ENCODE data around the gene PRELID3B.
"Not testable (repeated sequence)": the region's sequence is repeated elsewhere in the genome, so short reads cannot be mapped to it uniquely, and the experiment has no call there.

Gene PRELID3B

DNA sequence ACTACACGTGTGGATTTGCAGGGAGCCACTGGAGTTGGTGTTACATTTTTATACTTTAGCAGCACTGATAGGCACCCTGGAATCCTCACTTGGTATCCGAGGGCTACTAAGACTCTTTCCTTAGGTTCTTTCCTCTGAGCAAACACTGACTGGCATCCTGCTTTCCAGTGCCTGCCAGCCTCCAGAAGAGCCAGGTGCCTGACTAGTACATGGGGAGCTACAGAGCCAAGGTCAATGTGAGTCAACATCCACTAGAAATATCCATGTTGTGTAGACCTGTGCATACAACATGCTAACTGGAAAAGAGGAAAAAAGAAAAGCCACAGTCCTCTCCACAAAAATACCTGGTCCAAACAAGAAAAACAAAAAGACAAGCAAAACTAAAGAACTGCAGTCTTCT, 17.5 kb downstream of the PRELID3B start:
- FAIRE-seq: no peak

DNA sequence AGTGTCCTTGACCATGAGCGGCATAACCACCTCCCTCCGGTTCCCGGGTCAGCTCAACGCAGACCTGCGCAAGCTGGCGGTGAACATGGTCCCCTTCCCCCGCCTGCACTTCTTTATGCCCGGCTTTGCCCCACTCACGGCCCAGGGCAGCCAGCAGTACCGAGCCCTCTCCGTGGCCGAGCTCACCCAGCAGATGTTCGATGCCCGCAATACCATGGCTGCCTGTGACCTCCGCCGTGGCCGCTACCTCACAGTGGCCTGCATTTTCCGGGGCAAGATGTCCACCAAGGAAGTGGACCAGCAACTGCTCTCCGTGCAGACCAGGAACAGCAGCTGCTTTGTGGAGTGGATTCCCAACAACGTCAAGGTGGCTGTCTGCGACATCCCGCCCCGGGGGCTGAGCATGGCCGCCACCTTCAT, 18.5 kb downstream of the PRELID3B start:
- FAIRE-seq: no peak

DNA sequence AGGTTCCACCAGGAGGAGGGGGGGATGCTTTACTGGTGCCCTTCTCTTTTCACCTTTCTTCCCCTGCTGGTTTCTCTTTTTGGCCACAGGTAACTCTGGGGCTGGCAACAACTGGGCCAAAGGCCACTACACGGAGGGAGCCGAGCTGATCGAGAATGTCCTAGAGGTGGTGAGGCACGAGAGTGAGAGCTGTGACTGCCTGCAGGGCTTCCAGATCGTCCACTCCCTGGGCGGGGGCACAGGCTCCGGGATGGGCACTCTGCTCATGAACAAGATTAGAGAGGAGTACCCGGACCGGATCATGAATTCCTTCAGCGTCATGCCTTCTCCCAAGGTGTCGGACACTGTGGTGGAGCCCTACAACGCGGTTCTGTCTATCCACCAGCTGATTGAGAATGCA, 19.0 kb downstream of the PRELID3B start:
- no peak for FAIRE-seq

DNA sequence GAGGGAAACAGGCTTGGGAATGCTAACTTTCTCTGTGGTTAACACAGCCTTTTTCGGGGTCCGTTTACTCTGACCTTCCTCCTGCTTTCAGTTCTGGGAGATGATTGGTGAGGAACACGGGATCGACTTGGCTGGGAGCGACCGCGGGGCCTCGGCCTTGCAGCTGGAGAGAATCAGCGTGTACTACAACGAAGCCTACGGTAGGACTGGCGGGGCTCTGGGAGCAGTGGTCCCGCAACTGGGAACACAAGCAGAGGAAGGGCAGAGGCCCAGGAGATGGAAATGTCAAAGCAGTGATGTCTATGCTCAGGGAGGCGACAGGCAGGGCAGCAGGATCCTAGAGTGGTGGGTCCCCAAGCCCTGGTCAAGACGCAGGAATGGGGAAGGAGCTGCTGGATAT, 19.8 kb downstream of the PRELID3B start:
- no peak for FAIRE-seq

DNA sequence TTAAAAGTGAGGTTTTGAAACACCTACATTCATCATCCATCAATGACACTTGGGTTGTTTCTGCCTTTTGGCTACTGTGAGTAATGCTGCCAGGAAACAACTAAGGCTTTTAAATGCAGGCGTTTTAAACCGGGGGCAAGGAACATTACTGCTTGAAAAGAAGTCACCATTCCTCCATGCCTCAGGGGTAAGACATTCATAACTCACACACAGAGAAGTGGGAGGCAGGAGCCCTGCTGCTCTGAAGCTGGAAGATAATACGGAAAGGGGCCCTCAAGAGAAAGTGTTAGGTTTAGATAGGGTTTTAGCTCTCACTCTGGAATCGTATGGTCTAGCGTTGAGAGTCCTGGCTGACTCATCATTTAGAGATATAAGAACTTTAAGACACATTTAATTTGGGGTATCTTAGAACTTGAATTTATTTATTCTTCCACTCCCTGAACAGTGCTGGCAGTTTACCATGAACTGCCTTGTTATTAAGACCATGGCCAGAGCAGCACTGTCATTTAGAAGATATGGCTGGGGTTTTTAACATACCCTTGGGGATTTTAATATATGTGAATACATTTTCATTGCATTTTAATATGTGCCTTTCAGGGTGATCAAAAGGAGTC, 21.5 kb downstream of the PRELID3B start:
- FAIRE-seq: no peak

DNA sequence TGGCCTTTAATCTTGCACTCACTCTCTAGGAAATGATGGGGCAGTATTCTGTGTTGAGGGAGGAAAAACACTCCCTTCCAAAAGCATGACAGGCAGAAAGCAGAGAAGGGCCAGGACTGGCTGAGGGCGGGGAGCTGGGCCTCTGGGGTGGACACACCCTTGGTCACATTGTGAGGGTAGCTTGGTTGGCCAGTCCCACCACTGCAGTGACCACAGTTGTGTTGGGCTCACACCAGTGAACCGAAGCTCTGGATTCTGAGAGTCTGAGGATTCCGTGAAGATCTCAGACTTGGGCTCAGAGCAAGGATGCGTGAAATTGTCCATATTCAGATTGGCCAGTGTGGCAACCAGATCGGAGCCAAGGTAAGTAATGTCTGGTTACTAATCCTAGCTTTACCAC, 23.4 kb downstream of the PRELID3B start, which contains the start of gene TUBB1:
TSS of gene TUBB1 (plus strand) at position 213 of the 400 bp plus-strand sequence. CDS start at position 307, 94 bp downstream.
- no peak for FAIRE-seq

DNA sequence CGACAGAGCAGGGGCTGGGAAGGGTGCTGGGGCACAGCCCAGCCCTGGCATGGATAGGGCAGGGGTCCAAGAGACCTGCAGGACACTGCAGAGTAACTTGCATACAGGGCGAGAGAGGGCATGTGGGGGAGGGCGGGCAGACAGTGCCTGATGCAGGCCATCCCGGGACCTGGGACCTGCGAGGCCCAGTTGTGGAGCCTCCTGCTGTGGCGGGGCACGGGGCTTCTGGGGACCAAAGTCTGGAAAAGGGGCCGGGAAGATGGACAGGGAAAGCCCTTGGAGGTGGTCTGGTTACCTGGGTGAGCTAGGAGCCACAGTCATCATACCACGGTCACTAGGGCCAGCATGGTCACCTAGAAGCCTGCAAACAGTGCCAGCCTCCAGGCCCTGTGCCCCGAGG, 23.8 kb downstream of the PRELID3B start:
- no peak for FAIRE-seq

DNA sequence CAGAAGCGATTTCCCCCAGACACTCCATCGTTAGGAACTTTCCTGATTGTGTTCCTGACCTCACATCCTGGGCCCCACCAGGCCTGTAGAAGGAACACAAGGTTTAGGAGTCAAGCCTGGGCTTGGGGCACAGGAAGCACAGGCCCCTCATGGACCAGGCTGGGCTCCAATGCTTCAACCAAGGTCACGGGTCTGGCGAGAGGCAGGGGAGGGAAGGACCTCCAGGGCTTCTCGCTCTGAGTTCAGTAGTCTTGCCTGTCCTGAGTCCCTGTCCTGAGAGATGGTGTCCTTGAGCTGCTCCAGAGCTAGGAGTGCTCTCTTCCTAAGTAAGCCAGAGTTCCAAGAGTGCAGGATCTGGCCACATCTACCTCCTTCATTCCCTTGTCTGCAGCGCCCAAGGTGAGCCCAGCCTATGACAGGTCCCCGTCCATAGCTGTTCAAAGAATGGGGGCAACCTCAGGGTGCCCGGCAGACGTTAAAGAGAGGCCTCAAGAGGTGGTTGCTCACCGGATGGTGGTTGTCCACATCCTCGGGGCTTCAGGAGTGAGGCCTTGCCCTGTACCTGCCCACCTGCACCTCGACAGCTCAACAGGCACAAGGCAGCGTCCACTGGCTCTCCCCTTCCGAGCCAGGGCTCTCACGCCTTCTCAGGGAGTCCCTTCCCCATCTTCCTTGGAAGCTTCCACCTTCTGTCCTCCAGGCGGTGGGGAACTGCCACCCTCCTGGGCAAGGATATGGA, 24.9 kb downstream of the PRELID3B start:
- FAIRE-seq: no peak

DNA sequence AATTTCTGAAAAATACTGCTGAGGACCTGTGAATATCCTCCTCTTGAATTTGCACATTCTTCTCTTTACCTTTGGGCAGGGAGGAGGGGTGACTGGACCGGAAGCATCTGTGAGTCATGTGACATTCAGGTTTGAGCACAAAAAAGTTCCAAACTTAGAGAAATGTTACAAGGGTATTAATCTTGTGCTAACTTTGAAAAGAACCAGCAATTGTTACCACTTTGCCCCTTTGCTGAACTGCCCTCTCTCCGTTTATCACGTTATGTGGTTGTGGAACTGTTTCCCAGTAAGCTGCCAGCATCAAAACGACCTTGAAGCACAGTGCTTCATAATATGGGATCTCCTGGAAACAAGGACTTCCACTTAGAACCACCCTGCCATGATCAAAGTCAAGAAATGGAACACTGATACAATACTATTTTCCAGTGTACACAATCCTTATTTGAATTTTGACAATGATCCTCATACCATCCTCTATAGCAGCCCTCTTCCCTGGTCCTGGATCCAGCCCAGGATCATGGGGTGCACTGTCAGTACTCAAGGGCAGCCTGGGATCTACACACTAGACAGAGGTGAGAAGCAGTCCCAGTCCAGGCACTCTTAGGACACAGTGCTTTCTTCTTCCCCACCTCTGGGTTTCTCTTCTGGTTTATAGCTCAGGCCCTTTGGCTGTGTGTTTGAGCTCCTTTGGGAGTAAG, 25.6 kb downstream of the PRELID3B start:
- FAIRE-seq: no peak

DNA sequence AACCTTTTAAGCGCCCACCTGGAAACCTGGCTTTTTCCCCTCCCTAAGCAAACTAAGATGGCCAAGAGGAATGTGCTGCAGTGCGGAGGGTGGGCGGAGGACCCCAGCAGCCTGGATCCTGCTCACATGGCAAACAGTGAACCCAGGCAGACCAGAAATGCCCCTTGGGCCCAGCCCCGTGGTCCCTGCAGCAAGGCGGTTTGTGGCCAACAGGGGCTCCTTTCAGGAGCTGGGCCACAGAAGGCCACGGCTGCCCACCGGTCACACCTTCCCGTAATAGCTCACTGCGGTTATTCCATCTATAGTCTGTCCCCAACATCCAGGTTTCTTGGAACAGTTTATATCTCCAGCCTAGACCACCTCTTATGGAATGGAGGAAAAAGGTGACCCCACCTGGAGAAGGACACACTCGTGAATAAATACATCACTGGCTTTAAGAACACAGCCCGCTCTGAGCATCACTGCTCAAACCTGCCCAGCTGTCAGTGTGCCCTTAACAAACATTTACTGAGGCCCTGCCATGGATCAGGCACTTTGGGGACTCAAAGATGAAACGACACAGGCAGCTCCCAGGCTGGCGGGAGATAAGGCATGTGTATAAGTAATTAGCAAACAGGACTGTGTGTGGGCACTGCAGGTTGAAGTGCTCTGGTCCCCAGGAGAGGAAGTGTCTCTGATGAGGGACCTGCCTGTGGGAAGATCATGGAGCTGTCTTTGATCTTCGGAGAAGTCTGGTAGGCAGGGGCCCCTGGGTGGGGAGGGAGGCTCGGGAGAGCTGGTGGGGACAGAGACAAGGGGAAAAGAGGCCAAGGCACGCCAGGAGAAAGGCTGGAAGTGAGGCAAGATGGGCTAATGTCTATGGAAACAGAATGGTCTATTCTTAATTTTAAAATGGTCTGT, 26.5 kb downstream of the PRELID3B start:
- FAIRE-seq: no peak

DNA sequence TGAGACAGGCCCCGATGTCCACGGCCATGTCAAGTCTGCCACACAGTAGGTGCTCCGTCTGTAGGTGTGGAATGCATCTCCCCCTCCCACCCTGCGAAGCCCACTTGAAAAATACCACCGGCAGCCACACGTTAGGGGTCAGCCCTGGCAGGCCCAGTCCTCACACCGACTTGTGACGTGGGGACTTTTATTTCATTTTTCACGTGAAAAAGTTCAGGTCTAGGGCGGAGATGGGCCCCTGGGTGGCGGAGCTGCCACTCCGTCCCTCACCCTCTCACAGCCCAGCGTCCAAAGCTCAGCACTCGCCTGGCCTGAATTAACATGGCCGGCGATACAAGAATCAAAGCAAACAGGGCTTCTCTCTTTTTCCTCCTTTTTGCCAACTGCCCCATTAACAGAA, 27.2 kb downstream of the PRELID3B start:
- no peak for FAIRE-seq

DNA sequence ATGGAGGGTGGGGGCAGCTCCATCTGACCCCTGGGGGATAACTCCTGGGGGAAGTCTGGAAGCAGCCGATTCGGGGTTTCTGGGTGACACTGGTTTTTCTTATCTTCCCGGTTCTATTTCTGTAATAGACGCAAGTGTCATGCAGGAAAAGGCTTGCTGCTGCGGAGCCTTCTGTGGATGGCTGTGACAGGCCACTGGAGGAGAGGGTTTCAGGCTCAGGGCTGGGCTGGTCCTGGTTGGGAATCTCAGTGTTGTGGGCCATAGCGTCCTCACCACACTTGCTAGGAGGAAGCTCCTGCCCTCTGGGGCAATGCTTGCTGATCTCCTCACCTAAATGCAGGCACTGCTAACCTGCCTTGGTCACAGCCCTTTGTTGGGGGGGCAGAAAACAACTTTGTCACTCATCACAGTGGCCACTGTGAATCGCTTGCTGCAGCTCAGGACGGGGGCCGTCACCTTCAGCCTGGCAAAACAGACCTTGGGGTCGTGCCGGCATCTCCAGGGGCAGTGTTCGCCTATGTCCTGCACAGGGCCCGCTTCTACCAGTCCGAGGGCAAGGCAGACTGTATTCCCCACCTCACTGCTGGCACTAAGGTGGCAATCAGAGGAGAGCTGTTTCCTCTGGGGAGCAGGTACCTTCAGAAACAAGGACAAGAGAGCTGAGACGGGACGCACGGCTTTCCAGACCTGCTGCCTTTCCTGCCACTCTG, 27.8 kb downstream of the PRELID3B start:
- no peak for FAIRE-seq

DNA sequence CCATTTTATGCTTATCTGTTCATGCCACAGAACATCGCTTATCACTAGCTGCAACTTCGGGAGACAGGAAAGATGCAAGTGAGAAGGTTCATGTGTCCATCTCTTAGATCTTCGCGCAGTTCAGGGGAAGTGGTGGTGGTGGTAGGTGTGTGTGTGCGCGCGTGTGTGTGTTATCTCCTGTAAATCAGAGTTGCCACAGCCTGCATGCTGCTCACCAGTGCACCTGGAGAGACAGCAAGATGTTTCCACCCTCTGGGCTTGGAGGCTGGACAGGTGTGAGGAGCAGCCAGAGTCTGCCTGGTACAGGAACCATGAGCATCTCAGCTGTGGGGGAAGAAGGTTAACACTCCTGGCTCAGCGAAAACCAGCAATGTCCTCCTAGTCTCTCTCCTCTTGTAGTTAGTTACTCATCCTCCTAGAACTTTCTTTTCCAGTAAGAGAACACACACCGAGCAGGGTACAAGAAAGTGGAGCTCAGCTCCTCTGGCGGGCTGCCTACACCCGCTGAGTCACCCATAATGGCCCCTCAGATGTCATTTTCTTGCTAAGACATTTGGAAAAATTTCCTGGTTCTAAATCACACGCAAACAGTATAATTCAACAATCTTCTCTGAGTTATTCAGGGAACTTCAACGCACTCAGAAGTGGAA, 28.5 kb downstream of the PRELID3B start:
- FAIRE-seq: no peak

DNA sequence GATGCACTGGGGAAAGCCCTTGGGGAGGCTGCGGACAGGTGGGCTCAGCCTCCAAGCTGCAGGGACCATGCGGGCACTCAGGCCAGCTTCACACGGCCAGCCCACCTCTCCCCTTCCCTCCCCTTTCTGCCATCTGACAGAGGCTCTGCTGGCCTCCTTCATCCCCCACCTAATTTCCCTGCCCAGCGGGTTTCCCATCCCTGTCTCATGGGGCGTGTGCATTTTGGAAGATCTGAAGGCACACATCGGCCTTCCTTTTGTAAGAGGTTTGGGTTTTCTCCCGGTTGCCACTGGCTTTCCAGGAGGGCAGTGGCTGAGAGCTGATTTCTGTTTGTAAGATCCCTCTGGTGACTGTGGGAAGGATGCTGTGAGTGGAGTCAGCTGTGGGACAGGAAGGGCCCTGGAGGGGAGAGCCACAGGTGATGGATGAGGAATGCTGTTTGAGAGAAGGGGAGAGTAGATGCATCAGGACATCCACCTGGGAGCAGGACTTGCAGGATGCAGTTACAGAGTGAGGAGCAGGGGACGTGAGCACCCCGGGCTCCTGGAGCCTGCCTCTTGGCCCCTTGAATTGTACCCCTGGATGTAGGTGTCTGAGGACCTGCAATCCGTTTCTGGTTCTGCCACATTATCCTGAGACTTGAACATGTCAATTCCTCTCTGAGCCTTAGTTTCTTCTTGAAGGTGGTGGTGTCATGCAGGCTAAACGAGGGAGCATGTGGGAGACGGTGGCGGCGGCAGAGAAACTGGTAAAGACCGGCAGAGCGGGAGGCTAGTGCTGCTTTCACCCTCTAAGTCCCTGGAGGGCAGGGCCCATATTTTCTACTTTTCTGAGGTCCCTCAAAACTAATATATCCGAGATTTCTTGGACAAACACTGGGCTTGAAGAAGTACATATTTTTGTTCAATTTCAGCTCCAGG, 29.3 kb downstream of the PRELID3B start:
- FAIRE-seq: no peak

DNA sequence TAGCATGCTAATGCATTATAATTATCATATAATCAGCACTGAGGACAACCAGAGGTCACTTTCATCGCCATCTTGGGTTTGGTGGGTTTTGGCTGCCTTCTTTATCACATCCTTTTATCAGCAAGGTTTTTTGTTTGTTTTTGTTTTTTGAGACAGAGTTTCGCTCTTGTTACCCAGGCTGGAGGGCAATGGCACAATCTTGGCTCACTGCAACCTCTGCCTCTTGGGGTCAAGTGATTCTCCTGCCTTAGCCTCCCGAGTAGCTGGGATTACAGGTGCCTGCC, 30.8 kb downstream of the PRELID3B start:
- FAIRE-seq: not testable (repeated sequence)

DNA sequence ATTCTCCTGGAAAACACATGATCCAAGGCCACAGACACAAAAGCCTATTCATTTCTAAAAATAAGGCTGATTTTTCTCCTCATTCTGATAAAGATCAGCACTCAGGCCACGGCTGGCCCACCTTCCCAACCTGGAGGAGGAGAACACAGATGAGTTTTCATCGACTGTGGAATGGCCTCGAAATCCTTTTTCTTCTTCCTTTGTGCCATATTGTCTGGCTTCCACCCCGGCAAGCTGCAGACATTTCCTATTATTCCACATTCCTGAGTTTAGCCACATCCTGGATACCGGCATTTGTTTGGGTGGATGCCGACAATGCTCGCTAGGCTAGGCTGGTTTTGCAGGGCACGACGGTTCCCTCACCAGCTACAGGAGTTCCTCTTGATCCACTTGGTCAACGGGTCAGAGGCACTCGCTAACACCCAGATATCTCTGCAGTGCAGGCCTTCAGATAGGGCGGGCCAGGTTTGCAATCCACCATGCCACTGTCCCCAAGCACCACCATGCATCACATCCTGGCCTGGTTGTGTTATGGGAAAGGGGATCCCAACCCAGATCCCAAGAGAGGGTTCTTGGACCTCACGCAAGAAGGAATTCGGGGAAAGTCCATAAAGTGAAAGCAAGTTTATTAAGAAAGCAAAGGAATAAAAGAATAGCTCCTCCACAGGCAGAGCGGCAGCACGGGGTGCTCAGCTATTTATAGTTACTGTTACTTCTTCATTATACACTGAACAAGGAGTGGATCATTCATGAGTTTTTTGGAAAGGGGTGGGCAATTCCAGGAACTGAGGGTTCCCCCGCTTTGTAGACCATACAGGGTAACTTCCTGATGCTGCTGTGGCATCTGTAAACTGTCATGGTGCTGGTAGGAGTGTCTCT, 31.4 kb downstream of the PRELID3B start:
- FAIRE-seq: no peak

DNA sequence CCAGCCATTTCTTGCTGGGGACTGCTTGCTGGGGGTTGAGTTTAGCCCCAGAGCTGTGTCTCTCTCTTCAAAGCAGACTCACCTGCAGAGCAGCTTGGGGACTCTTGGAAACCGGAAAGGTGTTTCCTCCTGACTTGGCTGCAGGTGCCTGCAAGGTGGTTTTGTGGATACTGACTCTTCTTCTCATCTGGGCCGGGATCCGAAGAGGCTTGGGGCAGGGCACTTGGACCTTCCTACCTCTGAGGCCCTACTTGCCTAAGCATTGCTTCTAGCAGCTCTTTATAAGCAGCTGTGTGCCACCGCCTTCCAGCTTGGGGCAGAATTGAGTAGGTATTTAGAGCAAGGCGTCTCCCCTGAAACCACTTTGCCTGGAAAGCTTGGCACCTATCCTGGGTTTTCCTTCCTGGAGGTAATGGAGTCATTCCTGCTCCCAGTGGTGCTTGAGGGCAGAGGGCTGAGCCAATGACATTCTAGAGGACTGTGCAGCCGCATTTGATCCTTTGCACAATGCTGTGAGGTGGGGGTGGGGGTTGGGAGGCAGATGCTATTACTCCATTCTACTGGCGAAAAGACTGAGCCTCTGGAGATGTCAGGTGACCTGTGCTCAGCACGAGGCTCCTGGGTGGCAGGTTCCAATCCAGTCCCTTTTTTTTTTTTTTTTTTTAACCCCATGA, 32.1 kb downstream of the PRELID3B start:
- FAIRE-seq: no peak

DNA sequence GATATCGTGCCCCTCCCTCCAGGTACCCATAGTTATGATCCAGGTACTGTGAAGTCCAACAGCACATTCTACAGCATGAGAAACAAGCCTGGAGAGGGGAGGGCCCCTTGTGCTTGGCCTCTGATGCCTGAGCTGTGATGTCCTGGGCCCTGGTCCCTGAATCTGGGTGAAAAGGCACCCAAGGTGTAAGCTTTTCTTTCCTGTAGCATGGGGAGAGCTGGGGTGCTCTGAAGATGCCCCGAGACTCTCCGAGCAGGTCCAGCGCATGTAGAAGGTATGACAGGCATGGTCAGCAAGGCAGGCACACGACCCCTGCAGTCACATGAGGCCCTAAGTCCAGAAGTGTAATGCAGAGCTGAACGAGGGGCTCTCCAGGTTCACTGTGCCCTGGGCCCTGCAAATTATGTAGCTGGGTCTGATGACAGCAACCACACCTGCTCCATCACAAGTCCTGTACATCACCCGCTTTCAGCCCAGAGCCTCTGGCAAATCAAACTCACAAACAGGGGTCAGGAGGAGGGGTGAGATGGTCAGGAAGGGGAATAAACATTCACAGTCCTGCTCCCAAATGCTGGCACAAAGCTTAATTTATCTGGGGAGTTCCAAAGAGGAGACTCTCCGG, 33.8 kb downstream of the PRELID3B start:
- FAIRE-seq: no peak
